GM19239 (cell line): ENCODE results near the gene HOXB7.

Source experiments
- DNase-seq: peaks from one replicate; pipeline ENCODE4 v3.0.0; 2011; ENCODE audit warnings: low spot score; ENCODE audit not compliant: insufficient read length
- FAIRE-seq: peaks from 2 replicates; lab custom pipeline; 2011; peaks lifted over from hg19 to GRCh38; lab: Jason Lieb, UNC

Gene HOXB7

DNA sequence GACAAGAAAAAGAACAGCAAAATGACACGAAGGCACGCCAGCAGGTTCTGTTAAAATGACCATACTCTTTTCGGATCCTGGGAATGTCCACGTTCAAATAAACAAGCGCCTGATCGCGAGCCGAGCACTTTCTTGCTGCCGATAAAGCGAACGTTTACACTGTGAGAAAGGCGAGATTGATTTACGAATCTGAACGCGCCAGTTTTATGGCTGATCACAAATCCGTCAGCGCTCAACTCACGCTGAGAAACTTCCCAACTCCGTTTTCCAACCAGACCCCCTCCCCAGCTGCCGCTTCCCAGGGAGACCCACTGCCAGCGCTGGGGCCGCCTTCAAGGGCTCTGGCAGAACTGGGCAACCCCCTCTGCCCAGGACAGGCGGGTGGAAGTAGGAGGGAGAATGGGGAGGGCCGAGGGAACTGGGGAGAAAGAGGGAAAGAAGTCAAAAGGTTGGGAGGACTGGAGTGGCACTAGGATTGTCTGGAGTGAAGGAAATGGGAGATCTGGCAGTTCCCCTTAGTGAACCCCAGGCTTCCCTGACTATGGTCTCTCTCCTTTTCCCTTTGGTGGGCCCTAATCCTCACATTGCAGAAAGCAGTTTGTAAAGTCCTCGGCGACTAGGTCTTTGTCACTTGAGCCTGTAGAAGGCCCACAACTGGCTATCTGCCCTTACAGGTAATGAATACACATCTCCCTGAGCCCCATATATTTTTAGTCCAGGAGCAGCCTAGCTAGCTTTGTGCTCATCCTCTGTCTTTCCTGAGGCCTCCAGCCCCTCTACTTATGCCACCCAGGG lies 39.6 kb downstream of the HOXB7 start:
- DNase-seq (no peak), FAIRE-seq (no peak)

DNA sequence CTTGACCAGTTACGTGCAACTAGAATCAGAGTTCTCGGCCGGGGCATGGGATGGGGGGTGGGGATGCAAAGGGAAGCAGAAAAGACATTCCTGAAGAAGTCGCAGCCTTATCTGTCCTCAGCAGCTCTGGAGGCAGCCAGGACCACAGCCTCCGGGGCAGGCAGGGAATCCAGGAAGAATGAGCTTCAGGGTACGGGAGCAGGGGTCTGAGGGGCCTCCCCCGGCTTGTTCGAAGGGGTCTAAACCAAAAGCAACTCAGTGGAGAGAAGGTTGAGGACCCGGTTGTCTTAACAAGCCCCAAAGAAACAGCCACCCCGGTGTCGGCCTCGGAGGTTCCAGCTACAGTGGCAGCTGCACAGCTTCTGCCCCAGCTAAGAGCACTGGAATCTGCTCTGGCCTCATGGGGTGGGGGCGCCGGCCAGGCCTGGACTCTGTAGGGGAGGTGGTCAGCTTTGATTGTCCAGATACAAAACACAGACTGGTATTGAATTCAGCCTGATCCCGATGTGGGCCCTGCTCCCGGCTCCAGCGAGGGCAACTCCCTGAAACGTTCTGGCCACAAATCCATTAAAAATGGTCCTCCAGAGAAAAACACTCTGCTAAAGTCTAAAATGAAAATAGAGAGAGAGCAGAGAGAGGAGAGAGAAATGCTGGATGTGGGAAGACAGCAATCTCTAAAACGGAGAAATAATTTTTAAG lies 40.3 kb downstream of the HOXB7 start:
- FAIRE-seq = no peak

DNA sequence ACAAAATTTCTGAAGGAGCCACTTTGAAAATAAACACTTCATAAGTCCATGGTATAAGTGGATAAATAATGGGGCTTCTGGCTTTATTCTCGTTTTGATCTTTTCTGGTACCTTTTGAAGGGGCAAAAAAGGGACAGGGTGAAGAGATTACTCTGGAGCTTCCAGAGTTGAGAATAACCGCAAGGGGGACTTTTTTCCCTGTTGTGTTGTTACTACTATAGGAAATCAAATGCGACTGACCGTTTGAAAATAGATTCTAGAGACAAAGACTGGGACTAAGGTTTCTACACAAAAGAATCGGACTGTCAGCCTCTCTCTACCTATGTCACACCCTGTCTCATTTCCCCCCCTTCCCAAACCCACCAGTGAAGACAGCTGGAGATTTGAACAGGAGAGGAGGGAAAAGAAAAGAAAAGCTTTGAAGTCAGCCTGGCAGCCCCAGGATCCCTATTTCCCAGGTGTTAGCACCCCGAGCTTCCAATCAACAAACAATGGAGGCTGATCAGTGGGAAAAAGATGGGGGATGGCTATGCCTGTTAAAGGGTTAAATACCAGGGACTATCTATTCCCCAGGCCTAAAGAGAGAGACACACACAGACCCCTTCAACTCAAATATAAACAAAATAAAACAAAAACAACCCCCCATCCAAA lies 41.0 kb downstream of the HOXB7 start:
- no peak for FAIRE-seq
- DNase-seq = no peak

More for the DNA sequence above, 40.3 kb downstream of the HOXB7 start:
- DNase-seq = no peak

DNA sequence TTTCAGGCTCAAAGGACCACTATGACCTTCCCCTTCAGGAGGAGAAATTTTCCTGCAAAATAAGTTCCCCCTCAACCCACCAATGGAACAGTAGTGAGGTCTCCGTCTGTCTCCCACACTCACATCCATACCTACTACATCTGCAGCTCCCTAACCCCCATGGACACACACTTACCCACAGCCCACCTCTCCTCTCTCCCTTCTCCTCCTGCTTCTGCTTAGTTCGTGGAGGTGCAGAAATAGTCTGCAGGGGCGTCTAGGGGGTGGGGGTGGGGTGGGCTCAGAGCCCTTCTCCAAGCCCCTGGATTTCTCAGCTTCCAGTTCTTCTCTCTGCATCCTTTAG lies 41.6 kb downstream of the HOXB7 start:
- no peak for DNase-seq
- peak; percentile 4 for FAIRE-seq

DNA sequence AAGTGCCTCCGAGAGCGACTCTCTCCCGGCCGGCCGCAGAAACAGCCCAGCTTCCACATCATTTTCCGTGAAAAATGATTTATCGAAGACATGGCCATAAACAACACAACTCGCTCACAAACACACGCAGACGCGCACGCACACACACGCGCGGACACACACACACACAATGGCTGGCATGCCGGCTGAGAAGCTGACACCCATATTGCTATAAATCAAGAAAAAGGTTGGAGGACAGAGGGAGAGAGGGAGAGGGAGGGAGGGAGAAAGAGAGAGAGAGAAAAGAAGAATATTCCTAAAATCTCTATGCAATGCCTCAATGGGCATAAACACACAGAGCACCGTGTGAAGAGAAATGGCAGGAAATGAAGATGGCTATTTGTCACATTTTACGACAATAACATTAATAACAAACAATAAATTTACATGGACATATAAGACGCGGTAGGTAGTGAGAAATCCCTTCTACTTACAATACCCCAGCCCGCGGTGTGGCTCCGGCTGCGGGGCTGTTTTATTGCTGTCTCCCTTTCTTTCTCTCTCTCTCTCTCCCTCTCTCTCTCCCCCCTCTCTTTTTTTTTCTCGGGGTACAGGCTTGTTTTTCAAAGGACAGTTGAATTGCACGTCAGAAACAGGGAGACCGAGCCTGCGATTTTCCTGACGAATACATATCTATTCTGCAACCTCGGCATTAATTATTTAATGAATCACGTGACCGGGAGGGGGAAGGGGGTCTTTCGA lies 42.1 kb downstream of the HOXB7 start:
- FAIRE-seq (no peak), DNase-seq (no peak)

DNA sequence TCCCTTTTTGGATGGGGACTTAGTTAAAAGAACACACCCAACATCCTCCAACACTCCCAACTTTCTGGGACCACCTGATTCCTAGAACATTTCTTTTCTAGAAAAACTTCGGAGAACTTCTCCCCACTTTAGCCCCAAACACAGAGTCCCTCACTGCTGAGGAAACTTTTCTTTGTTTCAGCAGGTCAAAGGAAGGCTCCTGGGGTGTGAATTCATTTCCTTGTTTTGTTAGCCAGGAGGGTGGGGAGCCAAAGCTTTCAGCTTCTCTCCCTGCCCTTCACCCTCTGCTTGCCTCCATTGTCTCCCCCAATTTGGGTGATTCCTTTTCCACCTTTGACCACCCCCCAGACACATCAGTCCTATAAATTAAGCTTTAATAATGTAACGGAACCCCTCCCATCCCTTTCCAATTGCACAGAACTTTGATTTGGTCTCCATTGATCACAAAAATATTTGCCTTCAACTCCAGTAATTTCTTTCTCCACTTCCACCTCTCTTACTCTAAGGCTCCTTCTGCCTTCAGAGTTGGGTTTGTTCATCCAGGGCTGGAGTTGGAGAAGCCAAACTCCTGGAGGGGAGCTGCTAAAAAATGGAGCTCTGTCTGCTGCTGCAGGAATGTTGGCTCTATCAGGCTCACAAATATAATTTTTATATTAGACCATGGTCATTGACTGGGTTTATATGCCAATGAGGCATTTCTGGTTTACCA lies 43.0 kb downstream of the HOXB7 start:
- no peak for DNase-seq
- no peak for FAIRE-seq

DNA sequence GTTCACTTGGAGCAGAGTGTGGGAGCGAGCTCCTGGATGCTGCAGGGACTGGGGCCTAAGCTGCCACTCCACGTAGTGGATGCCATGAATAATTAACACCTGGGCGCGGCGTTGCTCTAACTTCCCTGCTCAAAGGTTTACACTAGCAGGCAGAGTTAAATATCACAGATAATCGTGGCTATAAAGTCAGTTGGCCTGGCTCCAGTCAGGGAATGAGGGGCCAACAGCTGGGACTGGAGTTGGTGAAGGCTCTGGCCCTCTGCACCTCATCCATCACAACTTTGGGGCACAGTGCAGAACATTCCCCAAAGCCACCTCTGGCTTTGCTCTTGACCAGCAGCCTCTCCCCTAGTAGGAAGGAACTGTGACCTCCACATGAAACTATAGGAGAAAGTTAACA lies 43.6 kb downstream of the HOXB7 start:
- DNase-seq (no peak), FAIRE-seq (no peak)

DNA sequence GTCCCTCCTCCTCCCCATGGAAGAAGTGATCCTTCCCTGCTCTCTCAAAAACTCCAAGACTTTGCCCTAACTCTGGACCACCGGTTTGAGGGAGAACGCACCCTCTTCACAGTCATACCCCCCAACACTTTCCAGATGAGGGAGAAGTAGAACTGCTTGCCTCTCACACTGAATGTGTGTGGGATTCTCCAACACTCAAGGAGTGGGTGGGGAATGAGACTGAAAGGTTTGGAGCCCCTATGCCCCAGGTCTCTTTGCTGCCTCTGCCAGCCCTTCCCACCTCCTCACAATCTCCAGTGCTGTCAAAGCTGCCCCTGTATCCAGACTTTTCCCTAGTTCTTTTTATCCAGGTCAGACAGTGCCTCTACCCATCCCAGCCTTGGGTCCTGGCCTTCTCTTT lies 44.1 kb downstream of the HOXB7 start:
- DNase-seq (no peak), FAIRE-seq (no peak)

DNA sequence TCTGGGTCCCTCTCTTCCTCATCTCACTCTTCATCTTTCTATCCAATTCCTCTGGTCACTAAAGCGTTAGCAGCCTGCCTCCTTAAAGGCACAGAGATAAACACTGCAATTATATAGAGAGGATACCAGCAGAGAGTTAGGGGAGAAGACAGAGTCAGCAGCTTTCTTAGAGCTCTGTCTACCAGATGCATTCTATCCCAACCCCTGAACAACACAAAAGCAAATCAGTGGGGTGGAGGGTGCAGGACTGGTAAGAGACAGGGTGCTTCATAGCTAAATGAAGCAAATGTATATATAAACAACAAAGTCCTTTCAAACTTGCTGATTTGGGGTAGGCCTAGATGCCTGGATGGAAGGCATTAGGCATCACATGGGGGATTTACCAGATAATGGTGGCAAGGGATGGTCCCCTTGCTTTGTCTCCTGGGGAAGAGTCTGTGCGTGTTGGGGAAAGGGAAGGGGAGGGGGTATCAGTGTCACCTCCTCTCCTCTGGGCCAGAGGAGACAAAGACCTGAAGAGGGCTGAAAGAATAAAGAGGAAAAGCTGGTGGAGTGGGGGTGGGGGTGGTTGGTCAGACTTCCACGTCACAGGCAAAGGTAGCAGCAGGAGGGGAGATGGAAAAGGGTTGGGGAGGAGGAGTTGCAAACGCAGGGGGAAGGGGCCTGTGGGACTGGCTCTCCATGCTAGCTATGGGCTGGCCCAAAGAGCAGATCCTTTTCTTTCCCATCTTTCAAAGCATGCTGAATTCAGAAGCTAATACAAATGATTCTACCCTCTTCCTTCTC lies 44.7 kb downstream of the HOXB7 start:
- FAIRE-seq = no peak
- DNase-seq = no peak

DNA sequence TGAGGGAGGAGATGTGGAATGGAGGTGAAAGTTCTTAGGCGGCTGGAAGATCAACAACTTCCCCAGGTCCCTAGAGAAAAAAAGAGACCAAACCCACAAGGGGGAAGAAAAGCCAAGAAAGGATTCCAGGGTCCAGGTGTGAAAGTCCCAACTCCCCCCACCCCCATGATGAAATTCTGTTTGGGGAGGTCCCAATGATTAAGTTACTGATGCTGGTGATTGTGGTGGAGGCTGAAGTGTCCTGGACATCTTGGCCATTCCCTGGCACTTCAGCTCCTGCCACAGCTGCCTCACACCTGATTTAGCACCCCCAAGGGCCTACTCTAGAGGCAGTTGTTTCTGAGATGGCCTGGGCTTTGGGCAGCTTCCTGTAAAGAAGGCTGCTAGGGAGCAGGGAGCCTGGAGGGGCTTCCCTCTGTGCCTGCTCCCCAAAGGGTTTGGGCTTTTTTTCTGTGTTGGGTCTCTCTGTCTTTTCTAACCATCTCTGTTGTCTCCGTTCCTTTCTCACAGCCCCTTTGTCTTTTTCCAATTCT lies 45.7 kb downstream of the HOXB7 start:
- FAIRE-seq (no peak), DNase-seq (no peak)

DNA sequence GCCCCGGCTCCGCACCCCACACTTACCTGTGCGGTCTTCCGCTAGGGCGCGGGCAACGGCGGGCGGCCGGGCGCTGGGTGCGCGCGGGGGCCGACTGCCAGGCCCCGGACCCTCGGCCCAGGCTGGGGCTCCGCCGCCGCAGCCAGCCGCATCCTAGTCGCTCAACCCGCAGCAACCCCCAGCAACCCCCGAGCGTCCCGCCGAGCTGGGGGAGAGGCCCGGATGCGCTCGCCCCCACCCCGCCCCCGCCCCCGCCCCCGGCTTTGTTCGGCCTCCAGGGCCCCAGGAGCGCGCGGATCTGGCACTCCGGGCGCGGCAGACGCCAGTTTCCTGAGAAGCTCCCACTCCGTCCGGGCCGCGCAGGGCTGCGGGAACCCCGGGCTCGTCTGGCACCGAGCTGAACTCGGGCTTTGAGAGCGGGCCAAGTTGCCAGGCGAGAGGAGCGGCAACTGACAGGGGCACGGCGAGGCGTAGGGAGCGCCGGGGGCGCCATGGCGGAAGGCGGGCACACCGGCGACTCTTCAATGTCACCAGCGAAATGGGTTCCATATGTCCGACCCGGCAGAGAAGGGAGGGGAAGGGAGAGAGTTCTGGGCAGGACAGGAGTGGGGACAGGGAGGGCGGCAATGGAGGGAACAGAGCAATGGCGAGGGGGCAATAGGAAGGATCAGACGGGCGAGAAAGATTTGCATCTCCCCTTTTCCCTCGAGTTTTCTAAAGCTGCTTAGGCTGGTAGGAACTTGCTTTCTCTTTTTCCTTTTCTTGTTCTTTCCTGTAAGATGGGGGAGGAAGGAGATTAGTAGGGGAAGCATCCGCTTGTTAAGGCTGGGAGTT lies 46.4 kb downstream of the HOXB7 start:
- no peak for FAIRE-seq
- DNase-seq = no peak

DNA sequence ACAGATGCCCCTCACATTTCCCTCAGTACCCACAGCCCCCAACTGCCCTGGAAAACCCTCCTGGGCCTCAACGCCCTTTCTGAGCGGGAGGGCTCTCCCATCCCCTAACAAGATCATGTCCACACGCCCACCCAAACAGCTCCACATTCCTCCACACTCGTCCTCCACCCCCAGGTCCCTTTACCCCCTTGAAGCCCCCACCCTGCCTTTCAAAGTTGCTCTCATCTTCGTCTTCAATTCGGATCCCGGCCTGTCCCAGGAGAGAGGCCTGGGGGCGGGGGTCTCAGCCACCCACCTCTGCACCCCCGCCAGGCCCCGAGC lies 47.0 kb downstream of the HOXB7 start:
- DNase-seq = no peak
- no peak for FAIRE-seq

DNA sequence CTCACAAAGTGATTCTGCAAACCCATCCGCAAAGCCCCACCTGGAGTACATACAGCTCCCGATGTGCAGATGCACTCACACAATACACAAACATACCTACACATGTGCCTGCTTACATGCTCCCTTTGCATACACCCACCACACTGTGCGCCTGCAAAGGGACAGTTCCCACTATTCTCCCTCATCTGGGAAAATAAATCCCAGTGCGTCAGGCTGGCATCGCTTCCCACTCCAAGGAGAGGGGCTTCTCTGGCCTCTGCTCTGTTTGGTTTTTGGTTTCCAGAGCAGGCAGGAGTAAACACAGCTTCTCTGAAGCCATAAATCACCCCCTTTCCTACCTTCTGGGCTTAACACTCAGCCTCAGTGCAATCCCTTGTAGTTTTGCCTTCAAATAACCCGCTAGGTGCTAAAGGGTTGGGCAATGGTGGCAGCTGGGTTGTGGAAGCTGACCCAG lies 47.4 kb downstream of the HOXB7 start:
- DNase-seq (no peak), FAIRE-seq (no peak)

DNA sequence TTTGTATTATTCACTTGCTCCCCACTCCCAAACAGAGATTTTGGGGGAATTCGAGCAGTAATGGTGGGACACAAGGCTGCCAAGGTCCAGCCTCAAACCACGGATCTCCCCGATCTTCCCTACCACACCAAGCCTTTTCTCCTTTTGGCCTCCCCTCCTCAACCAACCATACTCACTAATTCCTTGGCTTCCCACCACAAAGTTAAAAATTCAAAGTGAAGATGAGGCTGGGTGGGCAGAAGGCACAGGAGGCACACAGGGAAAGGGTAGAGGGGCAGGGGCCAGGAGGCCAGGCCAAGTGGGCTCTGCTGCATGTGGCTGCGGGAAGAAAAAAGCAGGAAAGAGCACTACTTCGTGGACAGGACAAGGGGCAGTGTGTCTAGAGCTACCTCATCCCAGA lies 47.9 kb downstream of the HOXB7 start:
- no peak for FAIRE-seq

DNA sequence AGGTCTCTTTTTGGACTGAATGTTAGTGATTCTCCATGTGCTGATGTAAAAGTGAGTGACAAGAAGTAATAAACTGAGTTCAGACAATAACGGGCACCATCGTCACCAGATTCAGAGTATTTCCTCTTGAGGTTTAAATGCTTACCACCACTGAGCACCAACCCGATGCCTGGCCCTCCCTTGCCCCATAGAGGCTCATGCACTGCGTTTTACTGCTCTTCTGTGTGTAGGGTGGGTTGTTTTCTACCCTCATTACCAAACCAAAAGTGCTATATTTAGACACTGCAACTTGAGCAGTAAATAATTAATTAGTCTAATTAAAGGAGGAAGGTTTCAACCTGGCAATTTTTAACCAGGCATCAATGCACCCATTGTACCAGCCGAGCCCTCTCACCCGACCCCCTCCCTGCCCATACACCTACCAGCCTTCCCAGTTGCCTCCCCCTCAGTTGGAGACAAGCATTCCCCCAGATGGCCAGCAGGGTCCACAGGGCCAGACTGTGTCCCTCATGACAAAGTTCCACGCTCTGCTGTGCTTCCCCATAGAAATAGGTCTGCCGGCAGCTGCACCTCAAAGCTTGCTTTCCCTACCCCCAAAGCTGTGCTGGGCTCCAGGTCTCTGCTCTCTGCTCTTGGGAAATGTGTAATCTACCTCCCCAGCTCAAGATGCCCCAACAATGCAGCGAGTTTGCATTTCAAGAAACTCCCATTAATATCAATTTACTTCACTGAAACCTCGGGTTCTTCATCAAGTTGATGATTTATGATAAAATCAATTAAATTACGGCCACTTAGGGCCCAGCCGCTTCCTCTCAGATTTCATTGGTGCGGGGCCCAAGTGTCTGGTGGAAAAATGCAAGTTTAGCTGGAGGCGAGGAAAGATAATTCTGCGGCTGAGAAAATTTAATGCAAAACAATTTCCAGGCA lies 48.7 kb downstream of the HOXB7 start:
- FAIRE-seq (peak; percentile 89), DNase-seq (peak; percentile 74)

More for the DNA sequence above, 47.9 kb downstream of the HOXB7 start:
- no peak for DNase-seq

DNA sequence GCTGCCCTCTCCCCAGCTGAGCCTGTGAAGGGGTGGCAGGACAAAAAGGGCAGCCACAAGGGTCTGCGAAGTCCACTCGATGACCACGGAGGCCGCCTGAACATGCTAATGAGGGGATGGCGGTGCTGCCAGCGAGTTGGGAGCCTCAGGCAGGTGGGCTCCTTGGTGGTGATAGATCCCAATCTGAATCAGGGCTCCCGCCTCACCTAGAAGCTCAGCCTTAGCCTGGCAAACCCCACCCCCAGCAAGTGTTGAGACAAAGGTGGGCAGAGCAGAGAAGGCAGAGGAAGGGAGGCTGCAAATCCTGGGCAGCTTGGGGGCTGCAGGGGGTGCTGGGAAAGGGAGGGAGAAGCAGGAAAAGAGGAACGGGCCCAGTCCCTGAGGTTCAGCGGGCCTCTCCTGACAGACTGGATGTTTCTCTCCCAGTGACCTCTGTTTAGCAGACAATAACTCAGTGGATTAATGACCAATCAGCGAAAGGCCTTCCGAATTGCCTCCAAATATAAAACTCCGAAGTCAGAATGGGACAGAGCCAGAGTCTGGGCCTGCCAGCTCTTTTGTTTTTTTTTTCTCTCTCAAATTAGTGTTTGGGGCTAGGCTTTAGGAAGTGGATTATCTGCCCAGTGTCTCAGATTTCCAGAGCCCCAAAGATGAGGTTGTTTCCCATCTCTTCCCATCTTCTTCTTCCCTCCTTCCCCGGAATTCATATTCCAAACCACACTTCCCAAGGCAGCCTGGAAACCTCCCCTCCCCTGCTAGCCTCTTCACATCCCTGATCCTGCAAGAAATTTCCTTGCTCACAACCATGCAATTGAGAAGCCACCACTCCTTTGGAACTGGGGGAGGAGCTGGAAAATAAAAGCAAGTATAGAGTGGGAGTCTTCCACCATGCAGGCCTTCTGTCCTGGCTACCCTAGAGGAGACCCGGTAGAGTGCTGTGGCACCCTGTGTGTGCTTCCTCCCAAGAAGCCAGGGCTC lies 50.7 kb downstream of the HOXB7 start:
- FAIRE-seq (no peak), DNase-seq (no peak)
